Brain microvascular endothelial cell (primary cell): Measurements from ENCODE around the gene KCNG2.

Experiments used
- DNase-seq: peaks from one replicate; pipeline ENCODE4 v3.0.0-alpha.2; 2020
- H3K27ac ChIP-seq: fragments of 250-450 bp; sonication (Bioruptor Pico); 2 replicates; pipeline ENCODE4 v1.5.1; 2020; ENCODE audit warnings: mild to moderate bottlenecking, moderate library complexity
- H3K27me3 ChIP-seq: fragments of 250-450 bp; sonication (Bioruptor Pico); replicated peaks from 2 replicates; pipeline ENCODE4 v1.5.1; 2020; ENCODE audit warnings: mild to moderate bottlenecking
- H3K36me3 ChIP-seq: fragments of 250-450 bp; sonication (Bioruptor Pico); replicated peaks from 2 replicates; pipeline ENCODE4 v1.5.1; 2020; ENCODE audit warnings: mild to moderate bottlenecking
- H3K4me3 ChIP-seq: 2 replicates; pipeline ENCODE4 v1.5.1; 2011; ENCODE audit warnings: low read depth, mild to moderate bottlenecking, control low read depth, low read length, moderate library complexity
- in situ Hi-C: cut with HindIII; loops from 2 replicates; pipeline ENCODE4 v1.10.0; 2017; ENCODE audit warnings: low sequenced_read_pairs, low pct_ligation_motif_present
- TF ChIP-seq, protein P1 (sequence below): IDR thresholded peaks from 2 replicates; pipeline ENCODE4 v1.5.1; 2011; ENCODE audit warnings: low read depth, mild to moderate bottlenecking, moderate library complexity, low read length, control low read depth, inconsistent platforms; ENCODE audit errors: missing control alignments

The KCNG2 gene

DNA sequence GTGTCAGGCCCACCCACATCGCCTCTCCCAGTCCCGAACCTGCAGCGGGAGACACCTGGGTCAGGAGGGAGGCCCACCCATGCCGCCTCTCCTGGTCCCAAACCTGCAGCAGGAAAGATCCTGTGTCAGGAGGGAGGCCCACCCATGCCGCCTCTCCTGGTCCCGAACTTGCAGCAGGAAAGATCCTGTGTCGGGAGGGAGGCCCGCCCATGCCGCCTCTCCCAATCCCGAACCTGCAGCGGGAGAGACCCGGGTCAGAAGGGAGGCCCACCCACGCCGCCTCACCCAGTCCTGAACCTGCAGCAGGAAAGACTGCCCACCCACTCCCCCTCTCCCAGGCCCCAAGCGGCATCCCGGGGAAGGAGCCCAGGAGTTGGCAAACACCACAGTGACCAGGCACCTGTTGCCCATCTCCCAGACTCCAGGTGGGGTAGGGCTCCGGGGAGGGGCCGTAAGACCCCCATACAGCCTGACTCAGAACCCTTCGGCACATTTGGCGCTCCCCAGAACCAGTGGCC is 145.9 kb downstream of the KCNG2 start:
- Histone ChIP-seq H3K36me3 (peaks cover 9% of the 10 kb centered on the region), H3K27ac (no peak overlapping the region), H3K4me3 (no peak overlapping the region), H3K27me3 (no peaks in the 10 kb centered on the region)
- in situ Hi-C loops = no loop called here
- TF ChIP-seq, protein P1, sequence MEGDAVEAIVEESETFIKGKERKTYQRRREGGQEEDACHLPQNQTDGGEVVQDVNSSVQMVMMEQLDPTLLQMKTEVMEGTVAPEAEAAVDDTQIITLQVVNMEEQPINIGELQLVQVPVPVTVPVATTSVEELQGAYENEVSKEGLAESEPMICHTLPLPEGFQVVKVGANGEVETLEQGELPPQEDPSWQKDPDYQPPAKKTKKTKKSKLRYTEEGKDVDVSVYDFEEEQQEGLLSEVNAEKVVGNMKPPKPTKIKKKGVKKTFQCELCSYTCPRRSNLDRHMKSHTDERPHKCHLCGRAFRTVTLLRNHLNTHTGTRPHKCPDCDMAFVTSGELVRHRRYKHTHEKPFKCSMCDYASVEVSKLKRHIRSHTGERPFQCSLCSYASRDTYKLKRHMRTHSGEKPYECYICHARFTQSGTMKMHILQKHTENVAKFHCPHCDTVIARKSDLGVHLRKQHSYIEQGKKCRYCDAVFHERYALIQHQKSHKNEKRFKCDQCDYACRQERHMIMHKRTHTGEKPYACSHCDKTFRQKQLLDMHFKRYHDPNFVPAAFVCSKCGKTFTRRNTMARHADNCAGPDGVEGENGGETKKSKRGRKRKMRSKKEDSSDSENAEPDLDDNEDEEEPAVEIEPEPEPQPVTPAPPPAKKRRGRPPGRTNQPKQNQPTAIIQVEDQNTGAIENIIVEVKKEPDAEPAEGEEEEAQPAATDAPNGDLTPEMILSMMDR = no peak
- no peak for DNase-seq

DNA sequence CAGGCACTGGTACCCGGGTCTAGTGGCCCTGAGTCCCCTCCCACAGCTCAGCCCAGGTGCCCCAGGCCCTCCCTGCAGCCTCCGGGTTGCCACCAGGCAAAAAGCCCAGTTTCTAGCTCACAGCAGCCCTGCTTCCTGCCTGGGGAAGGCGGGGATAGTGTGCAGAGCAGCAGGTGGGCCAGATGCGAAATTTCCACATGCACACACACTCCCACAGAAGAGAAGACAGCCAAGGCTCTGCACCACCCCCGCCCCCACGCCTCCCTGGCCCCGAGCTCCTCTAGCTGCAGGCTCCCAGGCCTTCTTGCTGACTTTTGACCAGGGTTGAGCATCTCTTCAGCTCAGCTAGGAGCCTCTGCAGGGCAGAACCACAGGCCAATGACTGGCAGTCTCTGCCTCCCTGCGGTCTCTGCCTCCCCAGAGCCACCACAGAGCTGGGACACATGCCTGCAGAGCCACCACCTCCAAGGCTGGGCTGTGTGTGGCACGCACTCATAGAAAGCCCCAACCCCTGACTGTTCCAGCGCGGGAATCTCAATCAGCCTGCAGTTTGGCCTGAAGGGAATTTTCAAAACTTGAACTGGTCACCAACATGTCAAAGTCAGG is 146.5 kb downstream of the KCNG2 start:
- no peak overlapping the region for H3K27ac ChIP-seq
- no peak for DNase-seq
- no peak overlapping the region for H3K4me3 ChIP-seq
- no peaks in the 10 kb centered on the region for H3K27me3 ChIP-seq
- peaks cover 9% of the 10 kb centered on the region for H3K36me3 ChIP-seq
- in situ Hi-C loops = no loop called here
- TF ChIP-seq, protein P1 = no peak

DNA sequence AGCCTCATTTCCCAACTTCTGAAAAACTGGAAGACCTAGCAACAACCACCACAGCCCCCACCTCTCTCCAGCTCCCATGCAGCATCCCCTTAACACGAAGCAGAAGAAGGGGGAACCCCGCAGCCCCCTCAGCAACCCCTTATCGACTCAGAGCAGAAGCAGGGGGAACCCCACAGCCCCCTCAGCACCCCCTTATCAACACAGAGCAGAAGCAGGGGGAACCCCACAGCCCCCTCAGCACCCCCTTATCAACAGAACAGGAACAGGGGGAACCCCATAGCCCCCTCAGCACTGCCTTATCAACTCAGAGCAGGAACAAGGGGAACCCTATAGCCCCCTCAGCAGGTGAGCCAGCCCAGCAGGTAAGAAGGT is 147.0 kb downstream of the KCNG2 start:
- H3K4me3 ChIP-seq = no peak overlapping the region
- in situ Hi-C loops = no loop called here
- H3K36me3 ChIP-seq = peaks cover 9% of the 10 kb centered on the region
- DNase-seq = no peak
- H3K27me3 ChIP-seq = no peaks in the 10 kb centered on the region
- H3K27ac ChIP-seq = no peak overlapping the region
- TF ChIP-seq, protein P1 = no peak

GRCh38 chr18:79945118-79946042 is 147.6 kb downstream of the KCNG2 start:
- Histone ChIP-seq H3K36me3 (peaks cover 9% of the 10 kb centered on the region), H3K27ac (no peak overlapping the region), H3K27me3 (no peaks in the 10 kb centered on the region), H3K4me3 (no peak overlapping the region)
- in situ Hi-C loops = no loop called here
- TF ChIP-seq, protein P1 = no peak
- DNase-seq = no peak

- Histone ChIP-seq H3K27ac (no peak overlapping the region), H3K4me3 (no peak overlapping the region), H3K27me3 (no peaks in the 10 kb centered on the region), H3K36me3 (peaks cover 4% of the 10 kb centered on the region)
- TF ChIP-seq, protein P1 = no peak
- no peak for DNase-seq
- in situ Hi-C loops = no loop called here
Measured at GRCh38 chr18:79947054-79947755, 149.5 kb downstream of the KCNG2 start.
